Effector CD4-positive, alpha-beta T cell (primary cell): ENCODE results near the gene COL11A2.

ENCODE experiments used
- DNase-seq: peaks from one replicate; pipeline ENCODE4 v3.0.0-alpha.2; 2020

Gene COL11A2

DNA sequence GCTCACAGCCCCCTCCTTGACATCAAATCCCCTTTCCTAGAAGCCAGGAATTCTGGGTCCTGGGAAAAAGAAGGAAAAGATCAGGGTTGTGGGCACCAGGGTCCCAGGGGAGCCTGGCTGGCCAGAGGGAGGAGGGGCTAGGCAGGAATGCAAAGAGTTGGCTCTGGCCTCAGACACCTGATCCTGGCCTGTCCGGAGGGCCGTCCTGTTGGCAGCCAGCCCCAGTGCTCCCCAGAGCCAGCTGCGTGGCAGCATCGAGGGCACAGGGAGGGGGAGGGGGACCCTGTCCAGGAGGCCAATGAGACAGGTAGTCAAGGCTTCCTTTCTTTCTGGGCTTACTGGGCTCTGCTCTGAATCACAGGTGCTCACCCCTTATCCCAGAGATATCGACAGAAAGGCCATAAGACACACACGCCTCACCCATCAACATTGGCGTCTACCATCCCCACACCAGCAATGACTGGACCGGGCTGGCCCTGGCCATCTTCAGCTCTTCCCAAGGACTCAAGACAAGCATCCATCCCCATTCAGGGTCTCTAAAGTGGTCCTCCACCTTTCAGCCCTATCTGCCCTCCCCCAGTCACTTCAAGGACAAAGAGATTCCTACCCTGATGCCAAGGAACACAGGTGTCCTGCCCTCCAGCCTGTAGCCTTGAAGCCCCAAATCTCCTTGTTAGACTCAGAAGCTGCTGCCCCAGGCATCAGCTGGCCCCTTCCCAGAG, 723 bp downstream of the COL11A2 start:
- no peak for DNase-seq

DNA sequence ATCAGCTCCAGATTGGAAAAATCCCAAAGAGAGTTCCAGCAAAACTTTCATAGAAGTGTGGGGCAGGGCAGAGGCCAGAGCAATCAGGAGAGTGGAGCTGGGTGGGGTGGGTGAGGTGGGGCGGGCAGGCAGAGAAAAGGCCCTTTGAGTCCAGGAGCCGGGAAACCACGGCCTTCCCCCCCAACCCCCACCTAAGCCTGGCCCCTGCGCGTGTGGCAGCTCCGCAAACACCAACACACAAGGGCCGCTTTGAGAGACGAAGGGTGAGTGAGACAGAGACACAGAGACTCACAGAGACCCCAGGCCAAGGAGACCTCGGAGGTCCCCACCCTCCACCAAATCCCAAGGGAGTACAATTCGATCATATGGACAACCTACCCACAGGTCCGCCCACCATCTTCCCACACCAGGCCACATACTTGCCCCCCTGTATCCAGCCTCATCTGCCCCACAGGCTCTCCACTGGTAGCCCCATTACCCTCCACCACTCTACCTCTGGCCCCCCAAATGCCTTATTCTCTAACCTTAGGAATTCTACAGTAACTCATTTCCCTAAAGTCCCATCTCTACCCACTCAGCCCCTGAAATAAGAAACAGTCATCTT, 1.7 kb downstream of the COL11A2 start:
- DNase-seq = no peak

DNA sequence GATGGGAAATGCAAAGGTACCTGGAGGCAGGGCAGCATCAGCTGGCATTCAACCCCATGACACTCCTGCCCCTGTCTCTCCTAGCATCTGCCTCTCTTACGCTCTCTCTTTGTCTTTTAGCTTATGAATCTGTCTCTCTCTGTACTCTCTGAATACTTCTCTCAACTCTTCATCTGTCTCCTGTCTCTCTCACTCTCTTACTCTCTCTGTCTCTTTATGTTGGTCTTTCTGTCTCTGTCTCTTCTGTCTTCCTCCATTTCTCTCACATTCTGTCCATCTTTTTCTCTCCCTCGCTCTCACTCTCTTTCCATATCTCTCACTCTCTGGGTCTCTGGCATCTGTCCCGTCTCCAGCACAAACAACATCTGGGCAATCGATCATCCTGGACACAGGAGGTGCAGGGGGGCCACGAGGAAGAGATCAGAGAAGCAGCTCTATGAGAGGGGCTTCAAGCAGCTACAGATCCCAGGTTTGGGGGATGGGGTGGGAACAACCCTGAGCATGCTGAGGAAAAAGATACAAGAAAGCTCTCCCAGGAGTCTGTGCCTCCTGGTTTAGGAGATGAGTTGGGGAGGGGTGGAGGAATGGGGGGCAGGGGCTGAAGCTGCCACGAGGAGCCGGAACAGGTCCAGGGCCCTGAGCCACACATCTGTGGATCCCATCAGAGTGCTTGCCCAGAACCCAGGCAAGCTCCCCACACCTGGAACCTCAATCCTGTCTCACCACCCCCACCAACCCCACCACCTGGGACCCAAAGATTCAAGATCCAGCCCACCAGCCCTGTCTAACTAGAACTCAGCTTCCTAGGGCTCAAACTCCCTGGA, 2.4 kb downstream of the COL11A2 start:
- no peak for DNase-seq

DNA sequence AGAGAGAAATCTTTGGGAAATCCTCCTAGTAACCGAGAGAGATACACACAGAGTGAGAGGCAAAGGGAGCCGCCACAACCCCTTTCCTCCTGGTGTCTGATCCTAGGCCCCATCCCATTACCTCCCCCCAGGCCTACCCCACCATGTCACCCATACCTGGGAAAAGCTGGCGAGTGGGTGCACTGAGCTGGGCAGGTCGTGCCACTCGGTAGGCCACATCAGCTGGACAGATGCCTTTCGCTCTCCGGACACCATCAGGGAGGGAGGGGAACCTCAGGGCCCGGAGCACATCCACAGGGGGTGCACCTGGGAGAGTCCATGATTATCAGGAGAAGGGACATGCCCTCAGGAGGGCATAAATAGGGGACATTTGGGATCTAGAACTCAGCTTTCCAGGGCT, 3.1 kb downstream of the COL11A2 start:
- no peak for DNase-seq

DNA sequence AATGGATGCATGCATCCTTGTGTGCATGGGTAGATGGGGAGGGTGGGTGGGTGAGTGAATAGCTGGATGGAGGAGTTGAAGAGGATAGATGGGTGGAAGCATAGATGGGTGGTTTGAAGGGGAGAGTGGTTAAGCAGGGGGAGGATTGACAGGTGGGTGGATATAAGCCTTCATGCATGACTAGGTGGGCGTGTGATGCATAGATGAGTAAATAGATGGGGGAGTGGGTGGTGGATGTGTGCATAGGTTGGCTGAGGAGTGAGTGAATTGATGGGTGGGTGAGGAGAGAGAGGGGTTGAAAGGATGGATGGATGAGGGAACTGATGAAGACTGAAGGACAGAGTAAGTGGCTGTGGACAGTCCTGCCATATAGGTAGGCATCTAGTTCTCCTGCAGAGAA, 4.5 kb downstream of the COL11A2 start:
- DNase-seq = no peak

DNA sequence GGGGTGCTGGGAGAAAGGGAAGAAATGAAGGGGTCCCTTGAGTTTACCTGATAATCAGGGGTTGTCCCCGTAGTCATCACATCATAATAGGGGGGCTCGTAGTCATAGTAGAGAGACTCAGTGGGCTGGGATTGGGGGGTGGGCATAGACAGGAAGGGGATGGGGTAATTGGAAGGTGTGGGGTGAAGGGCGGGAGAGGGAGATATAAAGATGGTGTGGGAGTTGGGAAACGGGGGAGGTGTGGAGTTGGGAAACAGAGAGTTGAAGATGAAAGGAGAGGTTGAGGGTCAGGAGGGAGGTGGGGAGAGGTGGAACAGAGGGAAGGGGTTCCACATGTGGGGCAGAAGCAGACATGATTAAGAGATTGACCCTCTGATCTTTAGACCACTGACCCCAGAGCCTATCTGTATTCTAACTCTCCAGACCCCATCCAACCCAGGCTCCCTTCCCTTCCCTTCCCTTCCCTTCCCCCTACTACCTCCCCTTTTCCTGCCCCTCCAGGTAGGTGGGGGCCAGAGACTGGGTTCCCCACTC, 6.5 kb downstream of the COL11A2 start:
- DNase-seq = no peak

DNA sequence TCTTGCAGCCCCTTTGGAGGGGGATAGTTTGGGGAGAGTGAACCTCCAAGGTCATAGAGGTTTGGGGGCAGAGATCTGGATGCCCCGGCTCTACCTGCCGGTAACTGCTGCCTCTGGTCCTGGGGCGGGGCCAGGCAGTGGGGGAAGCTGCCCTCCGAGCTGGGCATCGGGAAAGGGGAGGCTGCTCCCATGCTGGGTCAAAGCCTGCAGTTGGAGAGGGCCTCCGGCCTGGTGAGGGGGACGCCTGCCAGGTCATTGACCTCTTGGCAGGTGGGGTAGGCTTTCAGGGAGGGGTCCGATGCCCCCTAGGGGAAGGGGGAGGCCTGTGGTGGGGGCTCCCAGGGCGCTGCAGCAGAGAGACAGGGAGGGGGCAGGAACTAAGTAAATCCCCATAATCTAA, 7.1 kb downstream of the COL11A2 start:
- no peak for DNase-seq

DNA sequence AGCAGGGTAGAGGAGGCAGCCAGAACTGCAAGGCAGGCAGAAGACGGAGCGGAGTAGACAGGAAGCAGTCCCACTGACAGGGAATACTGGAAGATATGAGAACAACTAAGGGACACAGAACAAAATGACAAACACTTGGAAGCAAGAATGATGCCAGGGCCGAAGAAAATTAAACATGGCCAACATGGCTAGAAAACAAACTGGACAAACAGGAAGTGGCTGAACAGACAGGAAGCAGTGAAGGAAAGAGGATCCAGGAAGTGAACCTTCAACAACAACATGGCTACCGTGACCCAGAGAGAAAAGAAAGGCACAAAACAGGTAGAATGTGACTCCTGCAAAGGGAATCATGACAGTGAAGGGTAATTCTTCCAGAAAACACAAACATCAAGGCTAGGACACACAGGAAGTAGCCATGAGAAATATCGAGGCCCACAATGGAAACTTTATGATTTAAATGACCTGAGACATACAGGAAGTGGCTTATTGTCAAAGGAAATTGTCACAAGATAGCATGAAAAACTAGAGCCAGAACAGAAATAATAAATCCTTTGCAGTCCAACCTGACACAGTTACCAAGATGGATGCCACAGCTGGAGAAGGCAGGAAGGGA, 9.1 kb downstream of the COL11A2 start:
- no peak for DNase-seq

DNA sequence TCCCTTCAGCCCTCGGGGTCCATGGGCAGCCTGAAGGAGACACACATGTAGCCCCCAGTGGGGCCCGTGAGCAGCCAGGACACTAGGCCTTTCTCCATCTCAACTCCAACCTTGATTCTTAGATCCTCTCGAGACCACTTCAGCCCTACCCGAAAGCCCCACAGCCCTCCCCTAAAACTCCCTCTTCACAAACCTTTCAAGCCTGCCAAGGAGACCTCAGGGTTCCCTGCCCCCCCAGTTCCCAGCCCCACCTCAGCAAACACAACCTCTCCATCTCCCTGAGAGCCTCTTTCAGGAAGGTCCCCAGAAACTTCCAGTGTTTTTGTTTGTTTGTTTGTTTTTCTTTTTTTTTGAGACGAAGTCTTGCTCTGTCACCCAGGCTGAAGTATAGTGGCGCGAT, 11.1 kb downstream of the COL11A2 start:
- no peak for DNase-seq

DNA sequence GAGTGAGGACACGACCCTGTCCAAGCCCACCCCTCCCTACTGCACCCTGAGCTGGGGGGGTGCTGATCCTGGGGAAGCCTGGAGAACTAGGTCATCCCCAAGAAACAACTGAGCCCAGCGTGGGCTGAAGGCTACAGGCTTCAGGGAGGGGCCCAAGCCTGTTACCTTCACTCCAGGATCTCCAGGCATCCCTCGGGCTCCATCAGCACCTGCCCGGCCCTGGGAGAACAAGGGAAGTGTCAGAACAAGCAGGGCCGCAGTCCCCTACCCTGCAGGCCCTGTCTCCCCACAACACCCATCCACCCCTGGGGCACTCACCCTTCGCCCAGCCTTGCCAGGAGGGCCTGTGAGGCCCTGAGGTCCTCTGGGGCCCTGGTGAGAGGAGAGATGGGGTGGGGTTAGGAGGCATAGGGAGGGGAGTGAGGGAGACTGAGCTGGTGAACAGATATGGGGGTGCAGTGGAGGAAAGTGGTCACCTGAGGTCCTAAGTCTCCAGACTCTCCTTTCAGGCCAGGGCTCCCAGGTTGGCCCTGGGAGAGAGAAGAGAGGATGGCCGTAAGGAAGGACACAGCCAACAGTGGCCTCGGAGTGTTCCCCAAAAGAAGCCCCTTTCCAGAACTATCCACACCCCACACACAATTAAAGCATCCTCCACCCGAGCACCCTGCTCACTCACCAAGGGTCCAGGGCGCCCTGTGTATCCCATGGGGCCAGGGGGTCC, 13.4 kb downstream of the COL11A2 start:
- DNase-seq = no peak

DNA sequence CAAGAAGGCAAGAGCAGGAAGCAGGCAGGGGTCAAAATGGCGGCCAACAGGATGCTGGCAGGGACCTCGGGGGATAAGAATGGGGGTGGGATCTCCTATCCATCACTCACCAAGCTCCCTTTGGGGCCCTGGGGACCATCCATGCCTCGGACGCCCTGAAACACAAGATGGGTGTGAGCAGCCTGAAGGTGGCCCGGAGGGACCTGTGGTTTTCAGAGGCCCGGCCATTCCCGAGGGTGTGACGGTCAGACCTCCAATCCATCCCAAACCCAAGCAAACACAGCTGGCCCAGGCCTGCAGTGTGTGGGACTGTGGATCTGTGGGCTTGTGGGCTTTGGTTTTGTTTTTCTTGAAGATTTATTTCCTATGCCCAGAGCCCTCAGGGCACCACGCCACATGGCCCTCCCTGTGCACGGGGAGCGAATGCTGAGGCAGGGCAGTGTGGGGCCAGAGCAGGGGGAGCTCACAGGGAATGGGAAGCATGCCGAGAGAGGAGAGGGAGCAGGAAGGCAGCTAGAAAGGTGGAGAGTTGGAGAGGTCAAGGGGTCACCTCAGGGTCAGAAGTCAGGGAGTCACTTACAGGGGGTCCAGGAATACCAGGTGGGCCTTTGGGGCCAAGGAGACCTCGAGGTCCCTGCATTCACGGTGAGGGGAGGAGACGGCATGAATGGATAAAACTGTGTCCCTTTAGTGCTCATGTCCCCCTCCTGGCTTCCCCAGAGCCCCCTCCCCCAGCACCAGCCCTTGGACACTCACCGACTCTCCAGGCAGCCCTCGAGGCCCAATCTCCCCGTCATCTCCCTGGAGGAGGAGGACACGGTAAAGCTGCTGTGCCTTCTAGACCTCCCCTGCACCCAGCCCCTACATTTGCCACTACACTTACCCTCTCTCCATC, 14.5 kb downstream of the COL11A2 start:
- DNase-seq = no peak

DNA sequence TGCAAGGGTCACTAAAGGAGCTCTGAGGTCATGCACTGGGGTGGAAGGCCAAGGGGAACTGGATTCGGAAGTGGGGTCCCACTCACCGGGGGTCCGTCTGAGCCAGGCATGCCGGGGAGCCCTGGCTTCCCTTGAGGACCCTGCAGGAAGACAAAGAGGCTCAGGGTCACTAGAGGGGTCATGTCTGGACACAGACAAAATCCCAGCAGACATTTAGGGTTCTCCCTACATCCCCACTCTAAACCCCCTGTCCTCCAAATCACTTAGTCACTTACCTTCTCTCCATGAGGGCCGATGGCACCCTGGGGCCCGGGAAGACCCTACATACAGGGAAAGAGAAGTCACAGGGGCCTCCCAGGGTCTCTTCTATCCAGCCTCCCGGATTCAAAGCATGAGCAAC, 15.4 kb downstream of the COL11A2 start:
- no peak for DNase-seq

DNA sequence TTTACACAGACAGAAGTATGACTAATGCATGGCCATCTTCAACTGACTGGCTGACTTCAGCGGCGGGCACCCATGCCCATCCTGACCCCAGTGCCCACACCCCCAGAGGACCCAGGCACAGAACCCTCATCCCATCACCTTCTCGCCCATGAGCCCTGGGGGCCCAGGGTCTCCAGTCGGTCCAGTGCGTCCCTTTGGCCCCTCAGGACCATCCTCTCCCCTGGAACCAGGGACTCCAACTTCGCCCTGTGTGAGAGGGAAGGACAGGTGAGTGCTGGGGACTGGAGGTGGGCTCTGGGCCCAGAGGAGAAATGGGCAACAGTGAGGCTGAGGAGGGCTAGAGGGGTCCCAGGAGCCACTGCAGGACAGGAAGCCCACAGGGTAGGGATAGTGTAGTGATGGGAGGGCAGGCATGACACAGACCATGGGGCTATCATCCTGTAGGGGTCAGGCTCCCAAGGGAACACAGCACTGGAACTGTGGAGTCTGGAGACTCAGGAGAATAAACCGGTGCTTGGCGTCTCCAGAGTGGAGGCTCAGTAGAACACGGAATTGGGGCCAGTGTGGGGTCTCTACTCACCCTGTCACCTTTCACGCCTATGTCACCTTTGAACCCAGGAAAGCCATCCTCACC, 16.7 kb downstream of the COL11A2 start:
- DNase-seq = no peak

DNA sequence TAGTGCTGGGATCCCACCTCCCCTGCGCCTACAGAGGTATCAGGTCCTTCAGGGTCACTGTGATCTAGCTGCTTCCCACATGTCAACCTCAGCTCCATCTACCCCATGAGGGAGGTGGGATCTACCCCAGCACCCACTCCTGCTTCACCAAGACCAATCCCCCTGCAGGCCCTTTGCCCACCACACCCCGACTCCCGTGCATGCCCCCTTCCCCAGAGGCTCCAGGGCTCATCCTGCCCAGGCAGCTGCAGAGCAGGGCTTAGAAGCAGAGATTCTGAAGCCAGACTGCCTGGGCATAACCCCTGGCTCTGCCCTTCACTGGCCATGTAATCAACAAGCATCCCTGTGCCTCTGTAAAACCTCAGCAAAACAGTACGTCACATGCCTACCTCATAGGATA, 17.5 kb downstream of the COL11A2 start:
- no peak for DNase-seq

DNA sequence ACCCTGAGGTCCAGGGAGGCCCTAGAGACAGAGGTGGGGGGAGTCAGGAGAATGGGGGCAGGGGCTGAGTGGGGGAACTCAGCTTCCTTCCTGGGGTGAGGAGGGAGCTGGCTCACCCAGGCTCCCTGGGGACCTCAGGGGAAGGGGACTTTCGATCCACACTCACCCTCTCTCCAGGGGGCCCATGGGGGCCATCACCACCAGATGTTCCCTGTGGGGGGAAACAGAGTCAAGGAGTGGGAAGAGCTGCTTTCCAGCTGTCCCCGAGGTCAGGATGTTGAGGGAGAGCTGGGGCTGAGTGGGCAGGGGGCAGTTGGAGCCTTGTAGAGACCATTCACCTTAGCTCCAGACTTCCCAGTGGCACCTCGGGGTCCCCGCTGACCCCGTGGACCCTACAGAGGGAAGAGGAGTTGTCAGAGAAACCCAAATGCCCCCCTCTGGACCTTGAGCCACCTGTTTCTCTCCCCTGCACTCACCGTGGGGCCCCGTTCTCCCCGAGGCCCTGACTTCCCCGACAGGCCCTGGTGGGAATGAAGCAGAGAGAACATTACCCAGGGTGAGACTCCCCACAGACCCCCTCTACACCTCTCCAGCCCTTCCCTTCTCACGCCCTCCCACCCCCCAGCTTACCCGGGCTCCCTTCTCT, 18.6 kb downstream of the COL11A2 start:
- no peak for DNase-seq

DNA sequence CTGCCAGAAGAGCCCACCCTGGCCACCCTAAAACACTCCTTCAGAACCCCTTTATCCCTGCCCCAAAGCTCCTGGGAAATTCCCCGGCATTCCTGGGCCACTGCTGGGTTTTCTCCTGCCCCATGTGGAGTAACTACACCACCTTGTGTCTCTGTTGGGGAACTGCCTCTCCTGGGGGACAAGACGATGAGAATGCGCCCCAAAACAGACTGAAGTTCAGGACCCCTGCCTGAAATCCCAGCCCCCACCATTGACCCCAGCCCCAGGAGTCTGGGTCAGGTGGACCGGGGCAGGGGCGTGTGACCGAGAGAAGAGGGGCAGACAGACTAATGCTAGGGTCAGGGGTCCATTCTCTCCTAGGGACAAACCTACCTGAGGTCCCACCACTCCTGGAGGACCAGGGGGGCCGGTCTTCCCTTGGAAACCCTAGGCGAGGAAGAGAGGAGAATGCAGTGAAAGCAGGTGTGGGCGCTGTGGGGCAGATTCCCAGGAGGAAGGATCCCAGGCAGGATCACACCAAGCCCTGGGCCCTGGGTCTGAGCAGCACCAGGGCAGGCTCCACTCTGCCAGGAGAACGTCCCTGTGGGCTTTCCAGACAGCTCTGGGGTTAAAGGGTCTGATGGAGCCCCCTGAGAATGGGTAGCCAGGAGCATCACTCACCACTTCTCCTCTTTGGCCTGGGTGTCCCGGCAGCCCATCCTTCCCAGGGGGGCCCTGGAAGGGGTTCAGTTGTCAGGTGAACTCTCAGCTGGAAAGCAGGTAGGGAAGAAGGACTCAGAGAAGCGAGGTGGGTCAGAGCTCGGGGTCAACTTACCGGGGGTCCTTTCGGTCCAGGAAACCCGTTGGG, 19.4 kb downstream of the COL11A2 start:
- DNase-seq = no peak

DNA sequence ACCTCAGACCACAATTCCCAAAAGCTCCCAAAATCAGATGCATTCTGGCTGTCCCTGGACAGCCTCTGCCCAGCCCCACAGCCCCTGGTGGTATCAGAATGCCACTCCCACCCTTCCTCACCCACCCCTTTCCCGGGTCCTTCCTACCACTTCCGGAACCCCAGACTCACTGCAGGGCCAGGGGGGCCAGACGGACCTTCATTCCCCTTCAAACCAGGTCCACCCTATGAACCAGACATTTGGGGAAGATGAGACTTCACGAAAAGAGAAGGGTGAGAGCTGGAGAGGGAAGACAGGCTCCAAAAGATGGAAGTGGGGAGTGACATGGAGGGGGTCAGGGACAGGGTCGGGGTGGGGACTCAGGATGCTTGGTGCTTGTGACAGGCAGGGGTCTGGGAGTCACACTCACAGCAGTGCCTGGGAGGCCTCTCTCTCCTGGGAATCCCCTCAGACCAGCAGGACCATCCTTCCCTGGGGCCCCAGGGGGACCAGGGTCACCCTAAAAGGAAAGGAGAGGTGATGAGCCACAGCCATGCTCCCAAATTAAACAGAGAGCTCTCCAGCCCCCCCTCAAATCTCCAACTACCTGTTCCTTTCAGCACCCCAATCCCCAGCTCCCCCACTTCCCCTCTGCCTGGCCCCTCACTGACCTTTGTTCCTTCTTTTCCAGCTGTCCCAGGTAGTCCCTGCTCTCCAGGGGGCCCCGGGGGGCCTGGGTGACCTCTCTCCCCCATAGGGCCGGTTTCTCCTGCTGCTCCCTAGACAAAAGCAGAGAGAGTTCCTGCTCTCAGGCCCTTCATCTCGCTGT, 20.2 kb downstream of the COL11A2 start:
- DNase-seq = no peak

DNA sequence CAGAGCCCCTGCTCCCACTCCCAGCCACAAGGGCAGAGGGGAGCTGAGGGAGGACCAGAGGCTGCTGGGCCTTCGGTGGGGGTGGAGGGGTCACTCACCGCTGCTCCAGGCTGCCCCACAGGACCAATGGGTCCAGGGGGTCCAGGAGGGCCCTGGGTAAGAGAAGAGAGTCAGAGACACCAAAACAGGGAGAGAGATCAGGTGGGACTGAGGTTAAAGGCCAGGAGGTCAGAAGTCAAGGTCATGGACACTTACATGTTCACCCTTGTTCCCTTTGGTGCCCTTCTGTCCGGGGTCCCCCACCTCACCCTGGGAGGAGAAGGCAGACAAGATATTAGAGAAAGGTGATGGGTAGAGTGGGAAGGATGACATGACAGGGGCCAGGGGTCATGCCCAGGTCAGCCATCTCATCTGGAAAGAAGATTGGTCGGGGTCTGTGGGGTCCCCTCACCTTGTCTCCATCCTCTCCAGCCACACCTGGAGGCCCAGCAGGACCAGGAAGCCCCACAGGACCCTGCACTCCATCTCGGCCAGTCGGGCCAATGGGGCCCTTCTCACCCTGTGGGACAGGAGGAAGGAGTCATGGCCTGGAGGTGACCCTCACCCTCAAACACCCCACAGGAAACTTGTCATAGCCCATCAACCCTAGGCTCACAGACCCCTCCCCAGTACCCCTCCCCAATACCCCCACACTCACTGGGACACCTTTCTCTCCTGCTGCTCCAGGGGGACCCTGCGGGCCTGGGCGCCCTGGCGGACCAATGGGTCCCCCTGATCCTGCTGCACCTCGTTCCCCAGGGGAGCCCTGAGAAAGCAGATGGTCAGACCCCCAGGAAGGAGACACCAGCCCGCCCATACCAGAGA, 21.0 kb downstream of the COL11A2 start:
- DNase-seq = no peak
